K562 (cell line): ENCODE results near the gene AQP9. TPM values are rescaled to one million over a fixed set of nuclear protein-coding genes. Genes with fewer than 3 reads are reported as not detected.

ENCODE experiments used
- BHLHE40 ChIP-seq: IDR thresholded peaks from 2 replicates; pipeline ENCODE4 v1.6.1; 2011; ENCODE audit warnings: low read length, improper control_type of control experiment
- CAMTA2 ChIP-seq: fragments of 250-450 bp; sonication (Bioruptor Pico); conservative IDR thresholded peaks from 2 replicates; pipeline ENCODE4 v1.5.1; 2022
- CBX3 ChIP-seq, 2 experiments: IDR thresholded peaks; 1 replicate in 1 of 2; 2 replicates in 1 of 2; pipeline ENCODE4 v1.6.1; 2012; ENCODE audit warnings: inconsistent platforms in 2 of 2, low read length in 2 of 2, borderline replicate concordance in 1 of 2, control low read depth in 1 of 2
- CBX8 ChIP-seq: fragments of 200-600 bp; sonication (generic); IDR thresholded peaks from 2 replicates; pipeline ENCODE4 v1.6.1; 2012; ENCODE audit warnings: borderline replicate concordance, mixed run types, low read depth, mild to moderate bottlenecking, moderate library complexity, mixed read lengths, low read length, control low read depth, inconsistent platforms; ENCODE audit not compliant: poor library complexity, severe bottlenecking; ENCODE audit errors: extremely low read depth
- CEBPB ChIP-seq: fragments of 450-650 bp; IDR thresholded peaks from 2 replicates; pipeline ENCODE4 v1.6.1; 2016; ENCODE audit warnings: missing genetic modification characterization, missing compliant biosample characterization
- DACH1 ChIP-seq: fragments of 450-650 bp; IDR thresholded peaks from 2 replicates; pipeline ENCODE4 v1.6.1; 2018; ENCODE audit not compliant: partially characterized antibody
- EP400 ChIP-seq: fragments of 450-650 bp; IDR thresholded peaks from 2 replicates; pipeline ENCODE4 v1.6.1; 2017; ENCODE audit warnings: antibody characterized with exemption, mild to moderate bottlenecking, moderate library complexity
- ETS2 ChIP-seq: IDR thresholded peaks from 2 replicates; pipeline ENCODE4 v1.6.1; 2016; ENCODE audit warnings: borderline replicate concordance, missing genetic modification characterization, mild to moderate bottlenecking, moderate library complexity, missing compliant biosample characterization; ENCODE audit not compliant: poor library complexity, severe bottlenecking
- ETV1 ChIP-seq: fragments of 450-650 bp; conservative IDR thresholded peaks from 2 replicates; pipeline ENCODE4 v1.6.1; 2016; ENCODE audit warnings: missing genetic modification characterization, control low read depth, low read depth, missing compliant biosample characterization
- FOXJ3 ChIP-seq: sonication (generic); formaldehyde crosslinking; IDR thresholded peaks from 2 replicates; pipeline ENCODE4 v1.4.0; 2020; ENCODE audit warnings: mild to moderate bottlenecking, missing genetic modification reagents
- GATA2 ChIP-seq: sonication (generic); formaldehyde crosslinking; IDR thresholded peaks from 2 replicates; pipeline ENCODE4 v1.4.0; 2020; ENCODE audit warnings: mild to moderate bottlenecking, missing genetic modification reagents
- HOXB6 ChIP-seq: fragments of 250-450 bp; sonication (Bioruptor Pico); IDR thresholded peaks from 2 replicates; pipeline ENCODE4 v1.5.1; 2022; ENCODE audit warnings: mild to moderate bottlenecking, borderline replicate concordance
- HSF4 ChIP-seq: fragments of 250-450 bp; sonication (Bioruptor Pico); IDR thresholded peaks from 2 replicates; pipeline ENCODE4 v2.1.2; 2022; ENCODE audit warnings: mild to moderate bottlenecking, moderate library complexity, borderline replicate concordance
- ILK ChIP-seq: fragments of 450-650 bp; IDR thresholded peaks from 2 replicates; pipeline ENCODE4 v1.6.1; 2016; ENCODE audit warnings: missing genetic modification characterization, low read depth, mild to moderate bottlenecking, missing compliant biosample characterization, moderate library complexity, borderline replicate concordance
- KAT7 ChIP-seq: sonication (generic); formaldehyde crosslinking; IDR thresholded peaks from 2 replicates; pipeline ENCODE4 v1.8.0; 2022; ENCODE audit warnings: missing genetic modification reagents, mild to moderate bottlenecking, borderline replicate concordance
- NR2C2 ChIP-seq, 2 experiments: fragments of 200-800 bp in 1 of 2; sonication (Bioruptor generic) in 1 of 2; sonication (generic) in 1 of 2; formaldehyde crosslinking in 1 of 2; IDR thresholded peaks; 2 replicates each; pipeline versions ENCODE4 v1.6.1 to v1.8.0; 2016 to 2022; ENCODE audit warnings: mild to moderate bottlenecking in 1 of 2, missing compliant biosample characterization in 1 of 2, missing genetic modification characterization in 1 of 2, missing genetic modification reagents in 1 of 2
- NR3C1 ChIP-seq: sonication (generic); formaldehyde crosslinking; IDR thresholded peaks from 2 replicates; pipeline ENCODE4 v1.8.1; 2022; ENCODE audit warnings: missing genetic modification reagents
- POU5F1 ChIP-seq: fragments of 150-350 bp; IDR thresholded peaks from 2 replicates; pipeline ENCODE4 v1.6.1; 2014; ENCODE audit warnings: borderline replicate concordance, low read length, low read depth, mild to moderate bottlenecking; ENCODE audit not compliant: partially characterized antibody
- PTRF ChIP-seq: fragments of 450-650 bp; IDR thresholded peaks from 2 replicates; pipeline ENCODE4 v1.6.1; 2016; ENCODE audit warnings: mild to moderate bottlenecking, missing genetic modification characterization, missing compliant biosample characterization
- RBM25 ChIP-seq: fragments of 200-400 bp; formaldehyde crosslinking; IDR thresholded peaks from 2 replicates; pipeline ENCODE4 v1.6.1; 2018; ENCODE audit warnings: low read length, low read depth, moderate library complexity; ENCODE audit not compliant: severe bottlenecking
- RFX1 ChIP-seq: fragments of 450-650 bp; IDR thresholded peaks from 2 replicates; pipeline ENCODE4 v1.6.1; 2016; ENCODE audit warnings: mild to moderate bottlenecking, moderate library complexity
- SMARCC2 ChIP-seq: fragments of 450-650 bp; IDR thresholded peaks from 2 replicates; pipeline ENCODE4 v1.6.1; 2017; ENCODE audit warnings: antibody characterized with exemption, moderate library complexity, mild to moderate bottlenecking, low read depth
- SMC3 ChIP-seq: conservative IDR thresholded peaks from 2 replicates; pipeline ENCODE4 v1.6.1; 2011; ENCODE audit warnings: low read depth, low read length, improper control_type of control experiment; ENCODE audit not compliant: insufficient read depth
- TCF7L2 ChIP-seq: fragments of 150-350 bp; IDR thresholded peaks from 2 replicates; pipeline ENCODE4 v1.6.1; 2016; ENCODE audit warnings: low read depth, mild to moderate bottlenecking, low read length, moderate library complexity
- ZKSCAN3 ChIP-seq: fragments of 250-450 bp; sonication (Bioruptor Pico); IDR thresholded peaks from 2 replicates; pipeline ENCODE4 v1.4.0; 2020
- polyA plus RNA-seq, 8 experiments: library from polyadenylated mRNA; depleted of rRNA in 4 of 8; stranded (reverse) in 5 of 8; unstranded in 3 of 8; fragments of >200 nt; fragmentation: Nextera tagmentation in 2 of 8; fragmentation: Illumina TruSeq in 1 of 8; extraction: Ambion mirVana in 2 of 8; extraction: Trizol in 1 of 8; gene quantifications; 2 replicates each; pipeline versions ENCODE4 v1.2.1 to v1.2.3, GENCODE V29; 2011 to 2014; ENCODE audit warnings: inconsistent platforms in 1 of 8, missing spikeins in 1 of 8
- total RNA-seq, 7 experiments: library from RNA; depleted of rRNA in 6 of 7; stranded (reverse); fragments of >200 nt in 6 of 7; fragmentation: Illumina TruSeq in 2 of 7; extraction: Trizol in 2 of 7; gene quantifications; 2 replicates each; pipeline versions ENCODE4 v1.2.1 to v1.2.3, GENCODE V29; 2011 to 2021; ENCODE audit warnings: low replicate concordance in 1 of 7
- TF ChIP-seq, protein P1 (sequence below): fragments of 450-650 bp; formaldehyde crosslinking; conservative IDR thresholded peaks from 2 replicates; pipeline ENCODE4 v1.4.0; 2022; ENCODE audit warnings: mild to moderate bottlenecking, missing genetic modification characterization
- TF ChIP-seq, protein P2 (sequence below), 2 experiments: IDR thresholded peaks; 2 replicates each; pipeline ENCODE4 v1.6.1; 2011; ENCODE audit warnings: borderline replicate concordance in 1 of 2, control low read depth in 1 of 2, low read depth in 1 of 2, low read length in 1 of 2, mild to moderate bottlenecking in 1 of 2, mixed read lengths in 1 of 2, moderate library complexity in 1 of 2; ENCODE audit not compliant: insufficient read depth in 1 of 2, insufficient read length in 1 of 2, poor library complexity in 1 of 2, severe bottlenecking in 1 of 2; ENCODE audit errors: extremely low read depth in 1 of 2

Gene AQP9
- total and polyA plus RNA-seq, 9 of the 15 experiments (the other 6 are each of a cell fraction or from before 2014, with no cell fraction given): 0.04 to 0.33 (median 0.07) TPM; not detected in 4

DNA sequence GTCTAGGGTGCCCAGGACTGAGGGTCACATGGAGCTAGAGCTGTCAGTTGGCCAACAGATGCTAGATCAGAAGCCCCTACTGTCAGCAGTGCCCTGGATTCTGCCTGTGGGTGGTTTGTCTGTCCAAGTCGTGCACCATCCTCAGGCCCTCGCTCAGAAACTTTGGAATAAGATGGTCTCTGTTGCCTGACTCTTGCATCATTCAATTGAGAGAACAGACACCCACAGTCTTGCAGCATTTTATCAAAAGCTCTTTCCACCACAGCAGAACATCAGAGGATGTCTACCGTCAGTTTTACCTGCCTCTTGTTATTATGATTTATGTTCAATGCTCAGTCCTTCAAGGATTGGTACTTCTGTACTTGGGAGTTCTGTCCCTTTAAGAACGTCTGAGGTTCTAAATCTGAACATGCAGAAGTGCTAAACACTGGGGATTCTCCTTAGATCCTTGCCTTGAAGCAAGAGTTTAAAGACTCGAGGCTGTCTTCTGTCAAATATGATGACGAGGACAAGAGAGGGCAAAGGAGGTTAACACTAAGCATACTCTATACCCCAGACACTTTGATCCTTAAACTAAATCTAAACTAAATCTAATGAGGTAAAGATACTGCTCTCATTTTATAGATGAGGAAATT, 4.8 kb downstream of the AQP9 start (continued):
- TF ChIP-seq PTRF (no peak), NR2C2 (CRISPR knock-in tag; IDR thresholded peaks at IDR 0.05) (no peak), NR2C2 (tag; IDR thresholded peaks at IDR 0.05) (peak; percentile 66; the same call in 1 of the 2 replicates), HSF4 (CRISPR knock-in tag) (peak; percentile 4; the same call in 1 of the 2 replicates), ILK (no peak), RBM25 (no peak), CEBPB (peak; percentile 75), CBX3 (IDR thresholded peaks at IDR 0.05; ENCODE audit: borderline replicate concordance in 1 of 2, low read length in 2 of 2) (no peak), SMC3 (no peak), ETS2 (no peak), DACH1 (no peak), TCF7L2 (no peak), HOXB6 (CRISPR knock-in tag) (no peak), FOXJ3 (CRISPR knock-in tag) (no peak), GATA2 (CRISPR knock-in tag) (no peak), CAMTA2 (CRISPR knock-in tag) (no peak), KAT7 (CRISPR knock-in tag) (no peak), BHLHE40 (no peak), RFX1 (no peak), POU5F1 (no peak), ZKSCAN3 (CRISPR knock-in tag) (no peak), SMARCC2 (peak; percentile 17; the same call in 1 of the 2 replicates), NR3C1 (no peak), ETV1 (tag) (0 out of 2 replicates have a peak, but pooled peaks have one; percentile 7), CBX8 (no peak), EP400 (peak; percentile 63)
- TF ChIP-seq, protein P1, sequence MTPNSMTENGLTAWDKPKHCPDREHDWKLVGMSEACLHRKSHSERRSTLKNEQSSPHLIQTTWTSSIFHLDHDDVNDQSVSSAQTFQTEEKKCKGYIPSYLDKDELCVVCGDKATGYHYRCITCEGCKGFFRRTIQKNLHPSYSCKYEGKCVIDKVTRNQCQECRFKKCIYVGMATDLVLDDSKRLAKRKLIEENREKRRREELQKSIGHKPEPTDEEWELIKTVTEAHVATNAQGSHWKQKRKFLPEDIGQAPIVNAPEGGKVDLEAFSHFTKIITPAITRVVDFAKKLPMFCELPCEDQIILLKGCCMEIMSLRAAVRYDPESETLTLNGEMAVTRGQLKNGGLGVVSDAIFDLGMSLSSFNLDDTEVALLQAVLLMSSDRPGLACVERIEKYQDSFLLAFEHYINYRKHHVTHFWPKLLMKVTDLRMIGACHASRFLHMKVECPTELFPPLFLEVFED (CRISPR knock-in tag): no peak
- TF ChIP-seq, protein P2, sequence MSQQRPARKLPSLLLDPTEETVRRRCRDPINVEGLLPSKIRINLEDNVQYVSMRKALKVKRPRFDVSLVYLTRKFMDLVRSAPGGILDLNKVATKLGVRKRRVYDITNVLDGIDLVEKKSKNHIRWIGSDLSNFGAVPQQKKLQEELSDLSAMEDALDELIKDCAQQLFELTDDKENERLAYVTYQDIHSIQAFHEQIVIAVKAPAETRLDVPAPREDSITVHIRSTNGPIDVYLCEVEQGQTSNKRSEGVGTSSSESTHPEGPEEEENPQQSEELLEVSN (IDR thresholded peaks at IDR 0.05; ENCODE audit: borderline replicate concordance in 1 of 2, extremely low read depth in 1 of 2, insufficient read depth in 1 of 2, insufficient read length in 1 of 2, low read depth in 1 of 2, low read length in 1 of 2, poor library complexity in 1 of 2, severe bottlenecking in 1 of 2): no peak
